ENCODE measurements around the gene FAM217B.
"Not testable (repeated sequence)": the region's sequence is repeated elsewhere in the genome, so short reads cannot be mapped to it uniquely, and the experiment has no call there.

The FAM217B gene

GRCh38 chr20:59938221-59938620, 2.0 kb upstream of the FAM217B start:
- no peak for DNase-seq (ENCODE audit: extremely low read depth in 1 of 2, low read depth in 1 of 2)

GRCh38 chr20:59938696-59939051, 1.5 kb upstream of the FAM217B start:
- DNase-seq (ENCODE audit: extremely low read depth in 1 of 2, low read depth in 1 of 2): no peak

GRCh38 chr20:59939052-59939878, 924 bp upstream of the FAM217B start:
- DNase-seq (ENCODE audit: extremely low read depth in 1 of 2, low read depth in 1 of 2): no peak

- no peak for DNase-seq (ENCODE audit: extremely low read depth in 1 of 2, low read depth in 1 of 2)
These were observed 385 bp upstream of the FAM217B start for GRCh38 chr20:59939879-59940128.

- no peak for DNase-seq (ENCODE audit: extremely low read depth in 1 of 2, low read depth in 1 of 2)
These were observed 736 bp downstream of the FAM217B start for GRCh38 chr20:59940956-59941294.

GRCh38 chr20:59942245-59942644, 2.1 kb downstream of the FAM217B start:
- no peak for DNase-seq (ENCODE audit: extremely low read depth in 1 of 2, low read depth in 1 of 2)

GRCh38 chr20:59944726-59945125, 4.5 kb downstream of the FAM217B start:
- DNase-seq (ENCODE audit: extremely low read depth in 1 of 2, low read depth in 1 of 2): no peak

GRCh38 chr20:59945175-59945574, 5.0 kb downstream of the FAM217B start:
- no peak for DNase-seq (ENCODE audit: extremely low read depth in 1 of 2, low read depth in 1 of 2)

GRCh38 chr20:59945731-59946130, 5.5 kb downstream of the FAM217B start:
- no peak for DNase-seq (ENCODE audit: extremely low read depth in 1 of 2, low read depth in 1 of 2)

- DNase-seq (ENCODE audit: extremely low read depth in 1 of 2, low read depth in 1 of 2): no peak
These were observed 7.2 kb downstream of the FAM217B start for GRCh38 chr20:59947376-59947775.

GRCh38 chr20:59948212-59948611, 8.0 kb downstream of the FAM217B start:
- DNase-seq (ENCODE audit: extremely low read depth in 1 of 2, low read depth in 1 of 2): no peak

GRCh38 chr20:59948828-59949720, 8.9 kb downstream of the FAM217B start:
- no peak for DNase-seq (ENCODE audit: extremely low read depth in 1 of 2, low read depth in 1 of 2)

- no peak for DNase-seq (ENCODE audit: extremely low read depth in 1 of 2, low read depth in 1 of 2)
These were observed 9.7 kb downstream of the FAM217B start for GRCh38 chr20:59949911-59950310.

- DNase-seq (ENCODE audit: extremely low read depth in 1 of 2, low read depth in 1 of 2): no peak
These were observed 14.5 kb downstream of the FAM217B start for GRCh38 chr20:59954718-59955117.

GRCh38 chr20:59955131-59955796, 15.1 kb downstream of the FAM217B start:
- DNase-seq (ENCODE audit: extremely low read depth in 1 of 2, low read depth in 1 of 2): no peak

- DNase-seq (ENCODE audit: extremely low read depth in 1 of 2, low read depth in 1 of 2): not testable (repeated sequence)
These were observed 17.4 kb downstream of the FAM217B start for GRCh38 chr20:59957568-59957967.

GRCh38 chr20:59958123-59958522, 17.9 kb downstream of the FAM217B start, which contains the start of gene CDH26:
TSS of gene CDH26 (plus strand) at chr20:59958423. CDS start at chr20:59958727, 304 bp downstream.
- no peak for DNase-seq (ENCODE audit: extremely low read depth in 1 of 2, low read depth in 1 of 2)

- DNase-seq (ENCODE audit: extremely low read depth in 1 of 2, low read depth in 1 of 2): no peak
These were observed 18.4 kb downstream of the FAM217B start for GRCh38 chr20:59958626-59959025.

- no peak for DNase-seq (ENCODE audit: extremely low read depth in 1 of 2, low read depth in 1 of 2)
These were observed 21.2 kb downstream of the FAM217B start for GRCh38 chr20:59961423-59961822.

GRCh38 chr20:59962155-59962554, 22.0 kb downstream of the FAM217B start:
- no peak for DNase-seq (ENCODE audit: extremely low read depth in 1 of 2, low read depth in 1 of 2)

- DNase-seq (ENCODE audit: extremely low read depth in 1 of 2, low read depth in 1 of 2): no peak
These were observed 26.2 kb downstream of the FAM217B start for GRCh38 chr20:59966428-59966827.

- no peak for DNase-seq (ENCODE audit: extremely low read depth in 1 of 2, low read depth in 1 of 2)
These were observed 31.2 kb downstream of the FAM217B start for GRCh38 chr20:59971428-59971827.
